NCI-H187 (cell line): ENCODE measurements around the gene CLEC4A.
A peak's percentile ranks its signal among the peaks of the same experiment; 100 is the strongest.
"Not testable (repeated sequence)": the region's sequence is repeated elsewhere in the genome, so short reads cannot be mapped to it uniquely, and the experiment has no call there.

Experiments
- DNase-seq, 2 experiments: peaks; one replicate each; lab custom pipeline; 2025; lab: John Stamatoyannopoulos, UW

Gene CLEC4A

DNA sequence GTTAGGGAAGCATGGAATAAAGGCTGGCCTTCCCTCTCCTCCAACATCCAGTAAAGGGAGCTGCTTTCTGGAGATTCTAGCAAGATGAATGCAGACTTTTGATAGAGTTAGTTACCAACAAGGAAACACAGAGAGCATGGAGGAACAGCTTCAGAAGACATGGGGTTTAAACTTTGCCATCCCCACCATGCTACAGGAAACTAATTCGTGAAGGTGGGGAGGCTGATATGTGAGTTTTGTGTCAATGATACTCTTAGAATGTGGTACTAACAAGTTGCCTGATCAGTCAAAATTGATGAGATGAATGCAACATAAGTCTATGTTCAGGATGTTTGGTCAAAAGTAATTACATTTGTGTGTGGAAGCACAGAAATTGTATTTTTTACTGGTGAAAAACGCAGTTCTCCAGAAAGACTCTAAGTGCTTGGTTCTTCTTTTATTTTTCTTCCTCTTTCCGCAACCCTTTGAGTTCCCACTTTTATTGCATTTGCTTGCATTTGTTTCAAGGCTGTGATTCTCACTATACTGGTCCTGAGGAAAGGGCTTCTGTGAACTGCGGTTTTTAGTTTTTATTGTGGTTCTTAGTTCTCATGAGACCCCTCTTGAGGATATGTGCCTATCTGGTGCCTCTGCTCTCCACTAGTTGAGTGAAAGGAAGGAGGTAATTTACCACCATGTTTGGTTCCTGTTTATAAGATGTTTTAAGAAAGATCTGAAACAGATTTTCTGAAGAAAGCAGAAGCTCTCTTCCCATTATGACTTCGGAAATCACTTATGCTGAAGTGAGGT lies at the start of gene CLEC4A:
CLEC4A (plus strand) TSS at position 494 of the 789 bp plus-strand sequence; CDS start at position 756, 262 bp downstream.
- DNase-seq = no peak

DNA sequence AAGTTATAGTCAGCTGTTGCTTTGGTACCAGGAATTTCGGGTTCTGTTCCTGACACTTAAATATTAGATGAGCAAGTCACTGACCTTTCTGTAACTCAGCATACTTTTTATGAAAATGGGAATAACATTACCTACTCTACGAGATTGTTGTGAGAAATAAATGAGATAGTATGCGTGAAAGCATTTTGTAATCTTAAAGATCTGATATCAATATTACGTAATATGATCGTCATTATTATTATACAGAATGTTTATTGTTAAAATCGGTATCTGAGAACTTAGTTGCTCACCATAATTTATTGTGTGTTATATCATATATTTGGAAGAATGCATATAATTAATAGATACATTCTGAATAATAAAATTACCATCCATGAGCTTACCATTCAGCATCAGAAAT lies 47.5 kb upstream of the CLEC4A start:
- no peak for DNase-seq

DNA sequence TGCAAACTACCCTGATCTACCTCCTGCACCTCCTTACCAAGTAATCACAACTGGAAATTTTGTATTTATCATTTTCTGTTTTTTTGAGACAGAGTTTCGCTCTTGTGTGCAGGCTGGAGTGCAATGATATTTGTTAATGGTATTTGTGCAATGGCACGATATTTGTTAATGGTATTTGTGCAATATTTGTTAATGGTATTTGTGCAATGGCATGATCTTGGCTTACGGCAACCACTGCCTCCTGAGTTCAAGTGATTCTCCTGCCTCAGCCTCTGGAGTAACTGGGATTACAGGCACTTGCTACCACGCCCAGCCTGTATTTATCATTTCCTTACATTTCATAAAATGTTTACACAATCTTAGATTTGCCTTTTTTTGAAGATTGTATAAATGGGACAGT lies 47.1 kb upstream of the CLEC4A start:
- no peak for DNase-seq

DNA sequence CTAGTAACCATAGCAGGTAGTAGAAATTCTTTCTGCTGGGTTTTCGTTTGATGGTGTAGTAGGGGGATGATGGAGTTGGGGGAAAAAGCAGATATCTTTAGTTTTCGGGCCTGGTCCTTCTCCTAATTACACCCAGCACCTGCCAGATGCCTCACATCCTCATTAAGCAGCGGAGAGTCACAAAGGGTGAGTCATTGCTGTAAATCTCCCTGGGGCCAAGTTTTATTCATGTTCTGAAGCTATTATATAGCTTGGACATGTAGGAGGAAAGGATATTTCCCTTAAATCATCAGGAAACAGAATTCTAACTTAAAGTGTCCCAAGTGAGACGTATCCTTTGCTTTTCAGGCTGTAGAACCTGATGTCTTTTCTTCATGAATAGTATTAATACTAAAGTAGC lies 46.2 kb upstream of the CLEC4A start:
- no peak for DNase-seq

DNA sequence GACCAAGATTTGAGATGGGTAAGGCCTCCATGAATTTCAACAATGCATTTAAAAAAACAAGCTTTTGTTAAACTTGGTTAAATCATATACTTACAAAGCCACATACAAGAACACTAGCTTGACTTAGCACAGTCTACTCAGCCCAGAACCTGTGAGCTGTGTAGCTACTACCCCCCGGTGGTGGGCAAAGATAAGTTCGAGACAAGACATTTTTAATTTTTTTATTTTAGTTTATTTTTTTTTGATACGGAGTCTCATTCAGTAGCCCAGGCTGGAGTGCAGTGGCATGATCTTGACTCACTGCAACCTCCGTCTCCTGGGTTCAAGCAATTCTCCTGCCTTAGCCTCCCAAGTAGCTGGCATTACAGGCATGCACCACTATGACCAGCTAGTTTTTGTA lies 45.0 kb upstream of the CLEC4A start:
- DNase-seq = no peak

DNA sequence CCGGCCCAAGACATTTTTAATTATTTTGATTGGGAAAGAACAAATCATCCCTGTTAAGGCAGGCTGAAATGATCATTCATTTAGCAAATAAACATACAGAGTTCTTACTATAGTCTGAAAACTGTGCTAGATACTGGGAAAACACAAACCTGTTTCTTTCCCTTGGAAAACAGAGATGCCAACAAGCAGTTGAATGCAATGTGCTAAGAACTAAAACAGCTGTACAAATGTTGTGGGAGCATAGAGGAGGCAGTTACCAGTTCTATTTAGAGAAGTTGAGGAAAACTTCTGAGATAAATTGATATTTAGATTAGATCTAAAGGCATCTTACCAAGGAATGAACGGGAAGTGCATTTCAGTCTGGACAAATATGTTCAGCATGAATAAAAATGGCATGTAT lies 44.5 kb upstream of the CLEC4A start:
- DNase-seq = no peak

DNA sequence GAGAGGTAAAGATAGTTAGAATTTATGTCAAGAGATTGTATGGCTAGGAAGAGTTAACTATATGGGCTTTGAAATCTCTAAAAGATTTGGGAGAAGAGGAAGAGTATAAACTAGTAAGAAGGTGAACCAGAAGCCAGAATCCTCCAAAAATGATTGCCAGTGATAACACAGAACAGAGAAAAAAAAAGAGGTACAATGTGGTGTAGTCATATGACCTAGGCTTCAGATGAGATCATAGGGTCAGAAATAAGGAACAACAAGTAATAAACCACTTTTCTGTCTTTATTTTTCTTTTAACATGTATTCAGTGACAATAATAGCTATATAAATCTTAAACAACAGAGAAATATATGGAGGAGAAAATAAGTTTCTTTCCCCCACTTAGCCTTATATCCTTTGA lies 43.3 kb upstream of the CLEC4A start:
- DNase-seq = no peak

DNA sequence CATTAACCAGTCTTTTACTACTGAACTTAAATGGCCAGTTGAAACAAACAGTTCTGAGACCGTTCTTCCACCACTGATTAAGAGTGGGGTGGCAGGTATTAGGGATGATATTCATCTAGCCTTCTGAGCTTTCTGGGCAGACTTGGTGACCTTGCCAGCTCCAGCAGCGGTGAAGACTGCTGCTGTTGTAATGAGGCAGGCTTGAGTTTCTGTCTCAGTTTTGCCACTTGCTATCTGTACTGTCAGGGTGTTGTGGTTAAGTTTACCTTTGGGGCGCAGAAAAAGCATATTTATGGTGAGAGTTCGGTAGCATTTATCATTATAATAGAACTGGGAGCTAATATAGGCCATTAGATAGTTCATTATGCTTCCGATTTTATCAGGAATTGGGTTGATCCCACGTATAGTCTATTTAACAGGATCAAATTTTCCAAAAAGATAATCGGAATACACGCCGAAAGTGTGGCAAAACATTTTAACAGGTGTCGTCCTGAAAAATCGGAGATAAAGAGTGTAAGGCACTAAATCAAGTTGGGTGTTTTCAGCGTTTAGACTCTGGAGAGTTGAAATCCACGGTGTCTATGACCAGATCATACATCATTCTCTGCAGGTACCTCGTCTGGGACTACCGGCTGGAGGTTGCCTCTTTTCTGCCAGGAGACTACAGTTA lies 42.0 kb upstream of the CLEC4A start:
- no peak for DNase-seq

DNA sequence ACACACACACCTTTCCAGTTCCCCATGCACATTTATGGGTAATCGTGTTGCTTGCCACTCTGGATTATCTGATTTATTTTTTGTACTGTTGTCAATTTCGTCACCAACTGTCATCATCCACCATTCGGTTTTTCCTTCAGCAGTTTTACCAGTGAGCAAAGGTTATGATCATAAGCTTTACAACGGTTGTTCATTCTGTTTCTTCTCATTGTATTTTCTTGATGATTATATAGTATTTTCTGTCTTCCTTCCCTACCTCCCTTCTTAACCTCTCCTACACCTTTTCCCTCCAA lies 40.7 kb upstream of the CLEC4A start:
- DNase-seq = no peak

DNA sequence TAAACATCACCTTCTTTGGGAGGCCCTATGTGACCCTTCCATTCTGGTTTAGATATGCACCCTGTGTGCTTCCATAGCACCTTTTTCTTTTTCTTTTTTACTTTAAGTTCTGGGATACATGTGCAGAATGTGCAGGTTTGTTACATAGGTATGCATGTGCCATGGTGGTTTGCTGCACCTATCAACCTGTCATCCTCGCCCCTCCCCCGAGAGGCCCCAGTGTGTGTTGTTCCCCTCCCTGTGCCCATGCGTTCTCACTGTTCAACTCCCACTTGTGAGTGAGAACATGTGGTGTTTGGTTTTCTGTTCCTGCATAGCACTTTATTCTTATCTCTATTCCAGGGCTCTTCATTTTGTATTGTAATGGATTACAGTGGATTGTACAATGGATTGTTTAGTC lies 39.1 kb upstream of the CLEC4A start:
- not testable (repeated sequence) for DNase-seq

DNA sequence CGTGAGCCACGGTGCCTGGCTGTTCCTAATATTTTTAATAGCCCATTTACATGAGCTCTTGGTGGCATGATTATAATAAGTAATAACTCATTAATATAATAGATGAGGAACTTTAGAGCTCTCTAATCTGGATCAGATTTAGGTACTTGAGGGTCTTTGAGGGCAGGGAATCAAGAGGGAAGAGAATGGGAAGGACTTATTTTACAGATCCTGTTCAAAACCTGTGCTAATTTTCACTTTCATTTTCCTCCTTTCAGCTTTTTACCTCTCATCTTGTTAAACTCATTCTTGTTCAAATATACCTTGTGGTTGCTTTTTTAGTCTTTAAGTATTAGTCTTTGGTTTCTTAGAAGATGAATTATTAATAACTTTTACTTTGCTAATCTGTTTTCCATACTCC lies 35.8 kb upstream of the CLEC4A start:
- DNase-seq = no peak

DNA sequence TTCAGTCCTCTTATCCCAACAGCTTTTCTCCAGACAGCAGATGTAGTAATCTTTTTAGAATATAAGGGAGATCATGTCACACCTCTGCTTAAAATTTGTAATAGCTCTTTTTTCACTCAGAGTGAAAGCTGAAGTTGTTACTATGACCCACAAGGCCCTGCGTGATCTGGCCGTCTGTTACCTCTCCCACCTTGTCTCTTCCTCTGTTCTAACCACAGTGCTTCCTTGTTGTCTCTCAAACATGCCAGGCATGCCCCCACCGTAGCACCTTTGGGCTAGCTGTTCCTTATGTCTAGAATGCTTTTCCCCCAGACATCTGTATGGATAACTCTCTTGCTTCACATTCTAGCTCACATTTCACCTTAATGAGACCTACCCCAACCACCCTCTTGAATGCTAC lies 34.8 kb upstream of the CLEC4A start:
- no peak for DNase-seq

DNA sequence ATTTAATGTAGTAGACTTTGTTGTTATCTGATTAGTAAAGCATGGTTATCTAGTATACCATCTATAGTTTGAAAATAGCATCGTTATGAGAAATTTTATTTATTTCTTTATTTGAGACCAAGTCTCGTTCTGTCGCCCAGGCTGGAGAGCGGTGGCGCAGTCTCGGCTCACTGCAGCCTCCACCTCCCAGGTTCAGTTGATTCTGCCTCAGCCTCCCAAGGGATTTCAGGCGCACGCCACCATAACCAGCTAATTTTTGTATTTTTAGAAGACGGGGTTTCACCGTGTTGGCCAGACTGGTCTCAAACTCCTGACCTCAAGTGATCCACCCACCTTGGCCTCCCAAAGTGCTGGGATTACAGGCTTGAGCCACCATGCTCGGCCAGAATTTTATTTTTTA lies 34.1 kb upstream of the CLEC4A start:
- DNase-seq = not testable (repeated sequence)

DNA sequence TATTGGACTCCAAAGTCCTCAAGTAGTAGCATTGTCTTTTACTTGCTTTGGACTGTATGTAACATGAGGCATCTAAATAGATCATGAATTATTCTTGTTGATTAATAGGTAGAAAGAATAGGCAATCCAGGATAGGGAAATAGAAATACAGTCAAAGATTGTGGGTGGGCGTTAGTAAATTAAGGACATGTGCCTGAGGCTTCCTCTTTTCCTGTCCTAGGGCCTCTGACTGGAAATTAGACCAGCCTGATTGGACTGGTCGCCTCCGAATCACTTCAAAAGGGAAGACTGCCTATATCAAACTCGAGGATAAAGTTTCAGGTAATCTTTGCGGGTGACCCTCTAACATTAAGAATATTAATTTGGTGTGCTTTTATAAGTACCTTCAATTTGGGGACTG lies 33.7 kb upstream of the CLEC4A start:
- no peak for DNase-seq

DNA sequence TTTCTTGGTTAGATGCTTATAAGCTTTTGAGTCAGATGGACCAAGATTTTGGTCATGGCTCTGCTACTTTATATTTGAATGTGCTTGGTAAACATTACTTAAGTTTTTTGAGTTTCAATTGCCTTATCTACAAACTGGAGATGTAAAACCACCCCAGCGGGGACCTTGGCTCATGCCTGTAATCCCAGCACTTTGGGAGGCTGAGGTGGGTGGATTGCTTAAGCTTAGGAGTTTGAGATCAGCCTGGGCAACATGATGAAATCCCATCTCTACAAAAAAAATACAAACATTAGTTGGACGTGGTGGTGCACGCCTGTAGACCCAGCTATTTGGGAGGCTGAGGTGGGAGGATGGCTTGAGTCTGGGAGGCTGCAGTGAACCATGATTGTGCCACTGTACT lies 30.1 kb upstream of the CLEC4A start:
- no peak for DNase-seq

DNA sequence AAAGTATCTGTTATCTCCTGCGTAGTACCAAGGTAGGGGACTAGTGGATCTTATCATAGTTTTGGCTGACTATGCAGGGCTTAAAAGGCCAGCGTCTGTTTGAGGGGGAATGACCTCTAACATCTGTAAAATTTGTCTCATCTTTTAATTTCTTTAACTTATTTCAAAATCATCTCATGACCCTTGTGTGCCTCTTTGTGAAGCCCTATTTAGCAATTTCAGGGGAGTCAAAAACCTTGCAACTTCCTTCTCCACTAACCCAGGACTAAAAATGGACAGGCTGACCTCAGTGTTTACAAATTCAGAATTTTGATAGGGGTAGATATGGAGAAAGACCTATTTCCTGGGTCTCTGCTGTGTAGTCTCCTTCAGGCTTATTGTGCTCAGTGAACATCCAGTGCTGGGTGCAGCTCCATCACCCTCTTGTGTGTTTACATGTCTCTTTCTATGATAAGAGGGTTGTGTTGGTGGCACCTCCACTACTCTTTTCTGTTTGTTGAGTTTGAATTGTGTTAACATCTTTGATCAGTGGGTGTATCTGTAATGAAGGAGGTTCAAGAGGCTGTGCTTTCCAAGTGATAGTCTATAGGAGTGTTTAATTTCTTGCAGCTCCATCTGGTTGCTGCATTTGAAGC lies 27.0 kb upstream of the CLEC4A start:
- no peak for DNase-seq

DNA sequence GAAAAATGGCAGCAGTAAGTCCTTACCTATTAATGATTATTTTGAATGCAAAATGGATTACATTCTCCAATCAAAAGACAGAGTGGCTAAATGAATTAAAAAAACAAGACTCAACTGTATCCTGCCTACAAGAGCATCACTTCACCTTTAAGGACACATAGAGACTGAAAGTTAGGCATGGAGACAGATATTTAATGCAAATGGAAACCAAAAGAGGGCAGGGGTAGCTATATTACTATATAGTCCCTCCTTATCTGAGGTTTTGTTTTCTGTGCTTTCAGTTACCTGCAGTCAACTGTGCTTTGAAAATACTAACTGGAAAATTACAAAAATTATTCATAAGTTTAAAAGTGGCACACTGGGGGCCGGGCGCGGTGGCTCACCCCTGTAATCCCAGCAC lies 24.2 kb upstream of the CLEC4A start:
- no peak for DNase-seq

DNA sequence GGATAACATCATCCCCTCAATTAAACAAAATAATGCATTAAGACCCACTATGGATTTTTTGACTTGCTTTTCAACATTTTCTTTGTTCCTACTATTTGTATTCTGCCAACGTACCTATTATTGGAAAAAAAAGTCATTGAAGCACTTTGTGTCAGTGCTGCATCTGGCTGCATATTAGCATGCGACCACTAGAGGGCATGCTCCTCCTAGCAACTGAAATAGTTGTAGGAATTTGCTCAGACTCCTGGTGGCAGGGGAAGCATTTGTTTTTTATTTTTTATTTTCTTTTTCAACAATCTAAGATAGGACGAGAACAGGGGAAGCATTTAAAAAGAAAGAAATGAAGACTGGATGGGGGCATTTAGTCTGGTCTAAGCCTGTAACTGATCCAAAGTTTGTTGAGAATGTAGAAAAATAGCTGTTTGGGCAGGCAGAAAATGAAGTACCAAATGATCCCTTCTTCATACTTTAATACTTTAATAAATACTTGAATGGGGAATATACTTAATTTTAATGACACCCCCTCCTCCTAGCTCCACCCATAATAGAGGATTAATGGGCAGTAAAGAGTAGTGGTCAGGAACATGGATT lies 14.5 kb upstream of the CLEC4A start:
- DNase-seq = peak; percentile 1 to 20

DNA sequence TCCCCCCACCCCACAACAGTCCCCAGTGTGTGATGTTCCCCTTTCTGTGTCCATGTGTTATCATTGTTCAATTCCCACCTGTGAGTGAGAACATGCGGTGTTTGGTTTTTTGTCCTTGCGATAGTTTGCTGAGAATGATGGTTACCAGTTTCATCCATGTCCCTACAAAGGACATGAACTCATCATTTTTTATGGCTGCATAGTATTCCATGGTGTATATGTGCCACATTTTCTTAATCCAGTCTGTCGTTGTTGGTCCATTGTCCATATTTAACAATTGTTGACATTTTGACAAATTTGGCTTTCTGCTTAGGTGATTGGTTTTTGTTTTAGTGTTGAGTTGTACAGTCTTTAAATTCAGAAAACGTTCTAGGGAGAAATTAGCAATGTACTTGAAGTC lies 10.3 kb upstream of the CLEC4A start:
- DNase-seq = not testable (repeated sequence)

DNA sequence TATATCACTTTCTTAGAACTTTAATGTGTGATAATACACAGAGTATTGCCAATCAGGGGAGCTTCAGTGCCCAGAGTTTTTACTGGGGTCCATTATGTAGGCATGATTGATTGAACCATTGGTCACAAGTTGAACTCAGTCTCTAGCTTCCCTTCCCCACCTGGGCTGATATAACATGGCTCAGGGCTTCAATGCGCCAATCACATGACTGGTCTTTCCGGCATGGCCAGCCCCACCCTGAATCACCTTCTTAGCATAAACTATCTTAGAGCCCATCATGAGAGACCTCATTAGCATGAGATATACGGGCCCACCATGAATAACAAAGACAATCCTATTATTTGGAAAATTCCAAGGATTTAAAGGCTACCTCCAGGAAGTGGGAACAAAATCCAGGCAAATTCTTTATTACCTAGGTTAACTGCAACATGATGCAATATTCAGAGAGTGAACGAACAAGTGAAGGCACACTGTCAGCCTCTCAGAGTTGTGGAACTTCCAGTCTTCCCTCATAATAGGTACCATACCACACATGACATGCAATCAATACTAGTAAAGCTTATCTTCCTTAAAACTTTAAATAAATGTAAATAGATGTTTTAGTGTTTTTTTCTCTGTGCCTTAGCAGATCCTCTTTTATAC lies 3.2 kb upstream of the CLEC4A start:
- no peak for DNase-seq

DNA sequence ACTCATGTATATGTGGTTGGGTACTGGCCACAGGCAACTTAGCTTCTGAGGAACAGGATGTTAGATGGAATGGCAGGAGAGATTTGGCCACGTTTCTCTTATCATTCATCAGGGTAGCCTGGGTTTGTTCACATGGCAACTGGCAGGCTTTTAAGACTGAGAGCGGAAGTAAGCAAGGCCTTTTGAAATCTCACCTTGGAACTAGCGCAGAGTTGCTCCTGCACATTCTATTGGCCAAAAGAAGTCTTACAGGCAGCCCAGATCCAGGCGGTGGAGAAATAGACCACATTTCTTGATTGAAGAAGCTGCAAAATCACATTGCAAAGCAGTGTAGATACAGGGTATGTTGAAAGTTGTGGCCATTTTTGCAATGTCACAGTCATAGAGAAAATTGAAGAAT lies 3.7 kb downstream of the CLEC4A start:
- DNase-seq = no peak

DNA sequence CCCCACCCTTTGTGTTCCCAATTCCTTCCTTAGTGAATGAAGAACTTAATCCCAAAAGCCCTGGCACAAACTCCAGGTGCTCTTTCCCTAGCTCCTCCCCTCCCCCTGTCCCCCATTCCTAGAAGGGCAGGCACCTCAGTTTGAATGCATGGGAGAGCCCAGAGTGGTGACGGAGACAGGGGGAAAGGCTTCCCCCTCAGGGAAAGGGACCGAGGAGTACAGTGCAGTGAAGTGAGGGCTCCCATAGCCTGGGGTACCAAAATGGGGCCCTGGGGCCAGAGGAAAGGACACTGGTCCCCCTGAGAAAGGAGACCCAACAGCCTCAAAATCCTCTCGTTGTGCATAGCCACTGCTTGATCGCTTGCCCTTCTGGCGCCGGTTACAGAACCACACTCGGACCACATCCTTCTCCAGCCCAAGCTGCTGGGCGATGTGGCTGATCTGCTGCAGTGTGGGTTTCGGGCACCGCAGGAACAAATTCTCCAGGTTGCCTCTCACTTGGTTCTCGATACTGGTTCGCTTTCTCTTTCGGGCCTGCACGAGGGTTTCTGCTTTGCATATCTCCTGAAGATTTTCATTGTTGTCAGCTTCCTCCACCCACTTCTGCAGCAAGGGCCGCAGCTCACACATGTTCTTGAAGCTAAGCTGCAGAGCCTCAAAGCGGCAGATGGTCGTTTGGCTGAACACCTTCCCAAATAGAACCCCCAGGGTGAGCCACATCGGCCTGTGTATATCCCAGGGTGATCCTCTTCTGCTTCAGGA lies 10.4 kb downstream of the CLEC4A start:
- DNase-seq = not testable (repeated sequence)
